NCI-H226 (cell line): ENCODE results near the gene ZSWIM5.
"Not testable (repeated sequence)": the region's sequence is repeated elsewhere in the genome, so short reads cannot be mapped to it uniquely, and the experiment has no call there.

Source experiments
- DNase-seq: peaks from one replicate; pipeline ENCODE4 v3.0.0-alpha.2; 2015

The ZSWIM5 gene

GRCh38 chr1:45136984-45137383, 69.4 kb downstream of the ZSWIM5 start:
- no peak for DNase-seq

DNA sequence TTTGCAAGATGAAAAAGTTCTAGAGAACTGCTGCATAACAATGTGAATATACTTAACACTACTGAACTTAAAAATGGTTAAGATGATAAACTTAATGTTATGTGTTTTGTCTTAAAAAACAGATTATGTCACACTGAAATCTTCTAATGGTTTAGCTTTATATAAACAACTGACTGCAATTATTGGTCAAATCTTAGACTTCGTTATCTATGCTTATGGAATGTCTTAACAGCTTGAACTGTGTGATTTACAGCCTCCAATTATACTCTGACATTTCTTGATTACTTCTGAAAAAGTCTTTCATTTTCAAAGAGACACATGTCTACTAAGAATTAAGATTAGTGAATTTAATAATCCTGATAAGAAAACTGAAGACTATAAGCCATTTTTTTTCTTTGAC, 71.1 kb downstream of the ZSWIM5 start:
- no peak for DNase-seq

DNA sequence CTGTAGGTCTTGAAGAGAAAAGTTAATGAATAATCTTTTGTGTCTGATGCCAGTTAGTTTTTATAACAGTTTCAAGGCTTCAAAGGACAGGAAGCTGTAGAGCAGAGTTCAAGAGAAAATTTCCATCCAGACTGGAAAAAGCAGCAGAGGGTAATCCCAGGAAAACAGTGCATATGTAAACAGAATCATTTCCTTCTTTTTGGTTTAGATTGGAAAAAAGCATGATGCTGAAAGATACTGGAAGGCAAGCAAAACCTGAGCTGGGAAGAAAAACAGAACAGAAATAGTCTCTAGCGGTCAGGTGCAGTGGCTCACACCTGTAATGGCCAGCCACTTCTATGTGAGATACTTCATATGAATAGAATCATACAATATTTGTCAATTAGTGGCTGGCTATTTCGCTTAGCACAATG, 71.9 kb downstream of the ZSWIM5 start:
- DNase-seq = no peak

DNA sequence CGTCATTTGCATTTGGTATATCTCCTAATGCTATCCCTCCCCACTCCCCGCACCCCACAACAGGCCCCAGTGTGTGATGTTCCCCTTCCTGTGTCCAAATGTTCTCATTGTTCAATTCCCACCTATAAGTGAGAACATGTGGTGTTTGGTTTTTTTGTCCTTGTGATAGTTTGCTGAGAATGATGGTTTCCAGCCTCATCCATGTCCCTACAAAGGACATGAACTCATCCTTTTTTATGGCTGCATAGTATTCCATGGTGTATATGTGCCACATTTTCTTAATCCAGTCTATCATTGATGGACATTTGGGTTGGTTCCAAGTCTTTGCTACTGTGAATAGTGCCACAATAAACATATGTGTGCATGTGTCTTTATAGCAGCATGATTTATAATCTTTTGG, 73.7 kb downstream of the ZSWIM5 start:
- not testable (repeated sequence) for DNase-seq

DNA sequence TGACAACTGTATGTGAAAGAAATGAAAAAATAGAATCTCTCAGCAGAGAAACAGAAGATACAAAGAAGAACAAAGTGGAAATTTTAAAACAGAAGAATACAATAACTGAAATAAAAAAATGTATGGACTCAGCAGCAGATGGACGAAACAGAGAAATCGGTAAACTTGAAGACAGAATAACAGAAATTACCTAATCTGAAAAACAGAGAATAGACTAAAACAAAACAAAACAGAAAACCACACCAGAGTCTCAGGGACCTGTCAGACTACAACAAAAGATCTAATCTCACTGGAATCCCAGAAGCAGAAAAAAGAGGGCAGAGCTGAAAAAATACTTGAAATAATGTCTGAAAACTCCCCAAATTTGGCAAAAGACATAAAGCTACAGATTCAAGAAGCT, 83.0 kb downstream of the ZSWIM5 start:
- no peak for DNase-seq

DNA sequence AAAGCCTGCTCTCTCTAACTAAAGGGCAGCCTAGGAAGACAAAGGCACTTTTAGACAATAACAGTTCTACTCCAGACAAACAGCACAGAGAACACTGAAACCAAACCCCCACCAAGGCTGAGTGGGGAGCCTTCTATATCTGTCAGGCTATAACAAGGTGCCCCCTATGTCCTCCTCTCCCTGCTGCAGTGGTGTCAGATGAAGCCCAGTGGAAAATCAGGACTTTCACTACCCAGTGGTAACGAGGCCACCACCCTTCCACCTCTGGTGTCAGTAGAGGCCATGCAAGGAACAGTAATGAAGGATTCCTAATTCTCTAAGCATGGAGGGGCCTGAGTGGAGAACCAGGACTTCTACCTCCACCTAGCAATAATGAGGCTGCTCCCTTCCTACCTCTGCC, 83.7 kb downstream of the ZSWIM5 start:
- DNase-seq = no peak

- DNase-seq = no peak
These were observed 88.6 kb downstream of the ZSWIM5 start for GRCh38 chr1:45117766-45118165.

DNA sequence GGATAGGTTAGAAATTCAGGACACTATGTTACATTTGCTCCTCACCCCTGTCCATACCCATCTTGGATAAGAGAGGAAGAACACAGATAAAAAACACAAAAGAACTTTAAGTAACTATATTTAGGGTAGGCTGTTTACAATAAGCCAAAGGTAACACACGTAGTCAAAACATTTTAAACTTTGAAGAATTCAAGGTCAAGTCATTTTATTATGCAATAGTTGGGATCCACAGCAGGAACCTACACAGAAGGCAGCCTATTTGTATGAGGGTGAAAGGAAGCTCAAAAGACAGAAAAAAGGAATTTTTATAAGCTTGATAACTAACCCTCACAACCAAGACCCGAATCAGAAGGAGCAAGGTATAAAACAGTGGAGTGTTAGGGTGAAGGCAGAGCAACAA, 89.6 kb downstream of the ZSWIM5 start:
- no peak for DNase-seq

- DNase-seq = no peak
These were observed 90.1 kb downstream of the ZSWIM5 start for GRCh38 chr1:45116340-45116739.

DNA sequence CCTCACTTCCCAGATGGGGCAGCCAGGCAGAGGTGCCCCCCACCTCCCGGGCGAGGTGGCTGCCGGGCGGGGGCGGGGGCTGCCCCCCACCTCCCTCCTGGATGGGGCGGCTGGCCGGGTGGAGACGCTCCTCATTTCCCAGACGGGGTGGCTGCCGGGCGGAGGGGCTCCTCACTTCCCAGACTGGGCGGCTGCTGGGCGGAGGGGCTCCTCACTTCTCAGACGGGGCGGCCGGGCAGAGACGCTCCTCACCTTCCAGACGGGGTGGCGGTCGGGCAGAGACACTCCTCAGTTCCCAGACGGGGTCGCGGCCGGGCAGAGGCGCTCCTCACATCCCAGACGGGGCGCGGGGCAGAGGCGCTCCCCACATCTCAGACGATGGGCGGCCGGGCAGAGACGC, 91.2 kb downstream of the ZSWIM5 start:
- DNase-seq = not testable (repeated sequence)

DNA sequence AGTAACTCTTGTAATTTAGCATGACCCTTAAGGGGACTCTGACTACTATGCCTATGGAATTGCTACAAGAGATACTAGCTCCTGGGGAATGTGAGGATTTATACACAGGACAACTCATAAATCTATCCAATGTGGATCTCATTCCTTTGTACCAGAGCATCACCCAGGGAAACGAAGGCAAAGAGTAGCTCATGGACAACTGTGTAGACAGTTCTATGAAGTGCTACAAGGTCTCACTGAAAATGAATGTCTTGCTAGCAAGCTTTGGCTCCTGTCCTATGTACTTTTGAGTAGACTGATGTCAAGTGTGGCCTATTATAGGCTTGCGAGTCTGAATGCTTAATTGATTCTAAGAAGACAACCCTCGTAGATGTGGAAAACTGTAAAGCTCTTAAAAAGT, 93.7 kb downstream of the ZSWIM5 start:
- no peak for DNase-seq

DNA sequence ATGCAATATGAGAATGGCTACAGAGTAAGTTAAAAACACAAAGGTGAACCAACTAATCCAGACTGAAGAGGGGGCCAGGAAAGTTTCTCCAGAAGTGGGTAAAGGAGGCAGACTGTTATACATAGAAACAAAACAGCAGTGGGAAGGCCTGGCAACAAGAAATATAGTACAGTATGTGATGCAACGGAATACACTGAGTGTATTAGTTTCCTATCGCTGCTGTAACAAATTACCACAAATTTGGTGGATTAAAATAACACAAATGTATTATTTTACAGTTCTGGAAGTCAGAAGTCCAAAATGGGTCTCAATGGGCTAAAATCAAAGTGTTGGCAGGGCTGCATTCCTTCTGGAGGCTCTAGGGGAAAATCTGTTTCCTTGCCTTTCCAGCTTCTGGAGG, 95.2 kb downstream of the ZSWIM5 start:
- no peak for DNase-seq

DNA sequence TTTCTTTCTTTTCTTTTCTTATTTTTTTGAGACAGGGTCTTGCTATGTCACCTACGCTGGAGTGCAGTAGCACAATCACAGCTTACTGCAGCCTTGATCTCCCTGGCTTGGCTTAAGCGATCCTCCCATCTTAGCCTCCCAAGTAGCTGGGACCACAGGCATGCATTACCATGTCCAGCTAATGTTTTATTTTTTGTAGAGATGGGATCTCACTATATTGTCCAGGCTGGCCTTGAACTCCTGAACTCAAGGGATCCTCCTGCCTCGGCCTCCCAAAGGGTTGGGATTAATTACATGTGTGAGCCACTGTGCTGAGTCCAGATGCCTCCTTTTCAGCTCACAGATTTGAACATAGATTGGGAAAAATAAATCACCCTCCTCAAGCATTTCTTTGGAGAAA, 98.6 kb downstream of the ZSWIM5 start:
- DNase-seq = no peak

DNA sequence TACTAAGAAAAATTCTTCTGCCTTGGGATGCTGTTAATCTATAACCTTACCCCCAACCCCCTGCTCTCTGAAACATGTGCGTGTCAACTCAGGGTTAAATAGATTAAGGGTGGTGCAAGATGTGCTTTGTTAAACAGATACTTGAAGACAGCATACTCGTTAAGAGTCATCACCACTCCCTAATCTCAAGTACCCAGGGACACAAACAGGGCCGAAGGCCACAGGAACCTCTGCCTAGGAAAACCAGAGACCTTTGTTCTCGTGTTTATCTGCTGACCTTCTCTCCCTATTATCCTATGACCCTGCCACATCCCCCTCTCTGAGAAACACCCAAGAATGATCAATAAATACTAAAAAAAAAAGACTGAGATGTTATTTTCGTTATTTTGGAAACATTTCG, 99.5 kb downstream of the ZSWIM5 start:
- DNase-seq = not testable (repeated sequence)

DNA sequence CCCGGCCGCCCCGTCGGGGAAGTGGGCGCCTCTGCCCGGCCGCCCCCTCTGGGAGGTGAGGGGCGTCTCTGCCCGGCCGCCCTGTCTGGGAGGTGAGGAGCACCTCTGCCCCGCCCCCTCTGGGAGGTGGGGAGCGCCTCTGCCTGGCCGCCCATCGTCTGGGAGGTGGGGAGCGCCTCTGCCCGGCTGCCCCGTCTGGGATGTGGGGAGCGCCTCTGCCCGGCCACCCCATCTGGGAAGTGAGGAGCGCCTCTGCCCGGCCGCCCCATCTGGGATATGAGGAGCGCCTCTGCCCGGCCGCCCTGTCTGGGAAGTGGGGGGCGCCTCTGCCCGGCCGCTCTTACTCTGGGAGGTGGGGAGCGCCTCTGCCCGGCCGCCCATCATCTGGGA, 100.3 kb downstream of the ZSWIM5 start:
- not testable (repeated sequence) for DNase-seq

DNA sequence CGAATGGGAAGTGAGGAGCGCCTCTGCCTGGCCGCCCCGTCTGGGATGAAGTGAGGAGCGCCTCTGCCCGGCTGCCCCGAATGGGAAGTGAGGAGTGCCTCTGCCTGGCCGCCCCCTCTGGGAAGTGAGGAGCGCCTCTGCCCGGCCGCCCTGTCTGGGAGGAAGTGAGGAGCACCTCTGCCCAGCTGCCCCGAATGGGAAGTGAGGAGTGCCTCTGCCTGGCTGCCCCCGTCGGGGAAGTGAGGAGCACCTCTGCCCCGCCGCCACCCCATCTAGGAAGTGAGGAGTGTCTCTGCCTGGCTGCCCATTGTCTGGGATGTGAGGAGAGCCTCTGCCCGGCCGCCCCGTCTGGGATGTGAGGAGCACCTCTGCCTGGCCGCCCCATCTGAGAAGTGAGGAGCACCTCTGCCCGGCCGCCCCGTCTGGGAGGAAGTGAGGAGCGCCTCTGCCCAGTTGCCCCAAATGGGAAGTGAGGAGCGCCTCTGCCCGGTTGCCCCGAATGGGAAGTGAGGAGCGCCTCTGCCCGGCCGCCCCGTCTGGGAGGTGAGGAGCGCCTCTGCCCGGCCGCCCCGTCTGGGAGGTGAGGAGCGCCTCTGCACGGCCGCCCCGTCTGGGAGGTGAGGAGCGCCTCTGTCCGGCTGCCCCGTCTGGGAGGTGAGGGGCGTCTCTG, 100.8 kb downstream of the ZSWIM5 start:
- DNase-seq = not testable (repeated sequence)

GRCh38 chr1:45103534-45103933, 102.9 kb downstream of the ZSWIM5 start:
- DNase-seq = no peak

GRCh38 chr1:45101947-45102346, 104.5 kb downstream of the ZSWIM5 start:
- DNase-seq = no peak

- DNase-seq = not testable (repeated sequence)
These were observed 104.9 kb downstream of the ZSWIM5 start for GRCh38 chr1:45101528-45101927.

- DNase-seq = no peak
These were observed 108.5 kb downstream of the ZSWIM5 start for GRCh38 chr1:45097944-45098343.

GRCh38 chr1:45097079-45097478, 109.3 kb downstream of the ZSWIM5 start:
- no peak for DNase-seq

GRCh38 chr1:45095450-45095849, 111.0 kb downstream of the ZSWIM5 start:
- no peak for DNase-seq

GRCh38 chr1:45094371-45094770, 112.0 kb downstream of the ZSWIM5 start:
- DNase-seq = not testable (repeated sequence)

DNA sequence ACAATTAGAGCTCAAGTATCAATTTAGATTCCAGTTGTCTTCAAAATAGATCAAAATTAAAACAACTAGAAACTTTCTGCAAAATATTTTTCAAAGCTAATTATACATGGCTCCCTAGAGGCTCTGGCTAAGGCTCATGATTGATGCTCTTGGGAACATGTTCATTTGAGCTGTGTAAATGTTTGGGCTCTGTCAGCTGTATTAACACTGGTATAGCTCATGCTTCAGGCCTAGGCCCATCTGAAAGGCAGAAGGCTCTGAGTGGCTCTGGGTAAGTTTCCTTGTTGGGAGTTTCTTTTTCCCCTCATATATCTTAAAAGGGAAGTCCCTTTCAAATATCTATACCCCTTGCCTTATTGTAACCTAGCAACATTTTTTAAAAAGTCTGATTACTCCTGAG, 113.1 kb downstream of the ZSWIM5 start:
- DNase-seq = no peak

DNA sequence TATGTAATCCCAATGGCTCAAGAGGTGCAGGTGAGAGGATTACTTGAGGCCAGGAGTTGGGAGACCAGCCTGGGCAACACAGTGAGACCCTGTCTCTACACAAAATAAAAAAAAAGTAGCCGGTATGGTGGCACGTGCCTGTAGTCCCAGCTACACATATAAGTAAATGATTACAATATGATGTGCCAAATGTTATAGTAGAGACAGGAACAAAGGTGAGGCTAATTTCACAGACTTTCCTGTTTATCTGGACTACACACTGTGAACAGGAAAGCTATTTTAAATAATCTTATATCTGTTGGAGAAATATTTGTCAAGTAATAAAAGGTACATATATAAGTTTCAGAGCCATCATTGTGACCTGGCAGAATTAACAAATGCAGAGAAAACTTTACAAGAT, 116.7 kb downstream of the ZSWIM5 start:
- no peak for DNase-seq

- DNase-seq = no peak
These were observed 121.8 kb downstream of the ZSWIM5 start for GRCh38 chr1:45084562-45084961.
